Gastrocnemius medialis (tissue), 4 donors: ENCODE data around the gene ZNF473.
"Not testable (repeated sequence)": the region's sequence is repeated elsewhere in the genome, so short reads cannot be mapped to it uniquely, and the experiment has no call there.

Experiments
- POLR2A ChIP-seq, 2 donors: fragments of 450-650 bp; IDR thresholded peaks; one replicate each; pipeline ENCODE4 v1.6.1; 2017; ENCODE audit warnings: antibody characterized with exemption in 2 of 2, mild to moderate bottlenecking in 2 of 2, moderate library complexity in 2 of 2
- TF ChIP-seq, protein P1 (sequence below), 5 experiments: fragments of 450-650 bp in 3 of 5; fragments of 200-600 bp in 2 of 5; sonication (generic) in 2 of 5; IDR thresholded peaks in 4 of 5; conservative IDR thresholded peaks in 1 of 5; 1 replicate in 4 of 5; 2 replicates in 1 of 5; pipeline ENCODE4 v1.5.1; 2016 to 2019; ENCODE audit warnings: antibody characterized with exemption in 5 of 5, mild to moderate bottlenecking in 3 of 5, moderate library complexity in 3 of 5

DNA sequence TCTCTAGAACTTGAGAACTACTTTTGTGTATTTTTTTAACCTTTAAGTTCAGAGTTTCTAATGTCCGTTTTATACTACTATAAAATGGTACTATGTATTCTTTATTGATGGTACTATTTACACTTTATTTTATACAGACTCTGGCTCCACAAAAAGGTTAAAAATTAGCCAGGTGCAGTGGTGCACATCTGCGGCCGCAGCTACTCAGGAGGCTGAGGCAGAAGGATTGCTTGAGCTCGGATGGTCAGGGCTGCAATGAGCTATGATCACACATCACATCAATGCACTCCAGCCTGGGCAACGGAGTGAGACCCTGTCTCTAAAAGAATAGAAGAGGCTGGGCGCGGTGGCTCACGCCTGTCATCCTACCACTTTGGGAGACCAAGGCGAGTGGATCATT is 66.0 kb downstream of the ZNF473 start:
- TF ChIP-seq POLR2A (IDR thresholded peaks at IDR 0.05), result not testable (repeated sequence)
- TF ChIP-seq, protein P1, sequence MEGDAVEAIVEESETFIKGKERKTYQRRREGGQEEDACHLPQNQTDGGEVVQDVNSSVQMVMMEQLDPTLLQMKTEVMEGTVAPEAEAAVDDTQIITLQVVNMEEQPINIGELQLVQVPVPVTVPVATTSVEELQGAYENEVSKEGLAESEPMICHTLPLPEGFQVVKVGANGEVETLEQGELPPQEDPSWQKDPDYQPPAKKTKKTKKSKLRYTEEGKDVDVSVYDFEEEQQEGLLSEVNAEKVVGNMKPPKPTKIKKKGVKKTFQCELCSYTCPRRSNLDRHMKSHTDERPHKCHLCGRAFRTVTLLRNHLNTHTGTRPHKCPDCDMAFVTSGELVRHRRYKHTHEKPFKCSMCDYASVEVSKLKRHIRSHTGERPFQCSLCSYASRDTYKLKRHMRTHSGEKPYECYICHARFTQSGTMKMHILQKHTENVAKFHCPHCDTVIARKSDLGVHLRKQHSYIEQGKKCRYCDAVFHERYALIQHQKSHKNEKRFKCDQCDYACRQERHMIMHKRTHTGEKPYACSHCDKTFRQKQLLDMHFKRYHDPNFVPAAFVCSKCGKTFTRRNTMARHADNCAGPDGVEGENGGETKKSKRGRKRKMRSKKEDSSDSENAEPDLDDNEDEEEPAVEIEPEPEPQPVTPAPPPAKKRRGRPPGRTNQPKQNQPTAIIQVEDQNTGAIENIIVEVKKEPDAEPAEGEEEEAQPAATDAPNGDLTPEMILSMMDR (IDR thresholded peaks at IDR 0.05 in 4 of 5, conservative IDR thresholded peaks at IDR 0.05 in 1 of 5), result not testable (repeated sequence)
